Fibroblast of peridontal ligament (primary cell): Measurements from ENCODE around the gene LRRC63.

Experiments
- DNase-seq: peaks from one replicate; pipeline ENCODE4 v3.0.0-alpha.2; 2010; ENCODE audit errors: extremely low read depth

Gene LRRC63

DNA sequence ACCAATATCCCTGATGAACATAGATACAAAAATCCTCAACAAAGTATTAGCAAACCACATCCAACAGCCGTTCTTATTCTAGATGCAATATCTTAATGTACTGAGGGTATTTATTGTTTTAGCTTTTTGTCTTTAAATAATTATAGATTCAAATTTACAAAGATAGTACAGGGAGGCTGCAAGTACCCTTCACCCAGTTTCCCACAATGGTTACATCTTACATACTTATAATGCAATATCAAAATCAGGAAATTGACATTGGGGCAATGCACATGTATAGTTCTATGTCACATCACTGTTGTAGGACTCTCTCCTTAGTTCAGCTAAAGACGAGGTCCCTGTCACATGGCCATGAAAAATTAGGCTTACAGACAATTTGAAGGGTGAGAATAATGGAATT, 99.5 kb downstream of the LRRC63 start:
- DNase-seq: no peak

DNA sequence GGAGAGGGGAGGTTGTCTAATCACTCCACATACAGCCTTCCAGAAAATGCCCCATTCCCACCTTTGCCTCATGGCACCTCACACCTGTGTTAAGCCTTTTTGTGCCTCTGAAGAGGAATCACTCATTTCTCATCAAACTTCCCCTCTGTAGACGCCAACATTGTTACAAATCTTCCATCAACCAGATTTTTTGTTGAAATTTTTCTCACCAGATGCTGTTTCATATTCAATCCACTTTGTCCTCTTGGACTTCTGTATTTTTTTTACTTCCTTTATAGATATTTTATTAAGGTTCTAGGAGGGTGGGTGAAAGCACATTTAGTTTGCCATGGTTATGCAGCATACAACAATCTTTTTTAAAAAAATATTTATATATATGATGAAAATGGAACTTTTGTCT, 101.3 kb downstream of the LRRC63 start:
- no peak for DNase-seq

GRCh38 chr13:46313432-46314257, 101.9 kb downstream of the LRRC63 start:
- DNase-seq: no peak

GRCh38 chr13:46314587-46314986, 102.9 kb downstream of the LRRC63 start:
- no peak for DNase-seq

GRCh38 chr13:46315036-46315435, 103.3 kb downstream of the LRRC63 start:
- no peak for DNase-seq

- no peak for DNase-seq
Measured at GRCh38 chr13:46315491-46316075, 103.9 kb downstream of the LRRC63 start.

- peak; percentile 67 for DNase-seq
Measured at GRCh38 chr13:46317120-46317519, 105.4 kb downstream of the LRRC63 start.

DNA sequence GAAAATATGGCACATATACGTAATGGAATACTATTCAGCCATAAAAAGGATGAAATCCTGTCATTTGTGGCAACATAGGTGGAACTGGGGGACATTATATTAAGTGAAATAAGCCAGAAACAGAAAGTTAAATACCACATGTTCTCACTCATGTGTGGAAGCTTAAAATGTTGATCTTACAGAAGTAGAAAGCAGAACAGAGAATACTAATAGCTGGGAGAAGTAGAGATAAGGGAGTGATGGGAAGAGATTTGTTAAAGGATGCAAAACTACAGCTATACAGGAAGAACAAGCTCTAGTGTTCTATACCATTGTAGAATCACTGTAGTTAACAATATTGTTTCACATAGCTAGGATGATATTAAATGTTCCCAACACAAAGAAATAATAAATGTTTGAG, 107.3 kb downstream of the LRRC63 start:
- no peak for DNase-seq

DNA sequence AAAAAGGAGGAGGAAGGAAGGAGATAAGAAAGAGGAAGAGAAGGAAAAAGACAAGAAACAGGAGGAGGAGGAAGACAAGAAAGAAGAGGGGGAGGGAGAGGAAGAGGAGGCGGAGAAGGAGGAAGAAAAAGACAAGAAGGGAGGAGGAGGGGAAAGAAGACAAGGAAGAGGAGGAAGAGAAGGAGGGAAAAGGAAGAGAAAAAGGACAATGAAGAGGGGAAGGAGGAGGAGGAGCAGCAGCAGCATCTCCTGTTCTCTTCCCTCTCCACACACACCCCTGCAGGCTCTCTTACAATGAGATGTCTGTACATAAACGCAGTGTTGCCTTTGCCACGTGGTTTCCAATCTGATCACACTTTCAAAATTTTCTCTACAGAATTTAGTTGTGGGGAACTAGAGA, 108.7 kb downstream of the LRRC63 start:
- DNase-seq: no peak

GRCh38 chr13:46320821-46321220, 109.1 kb downstream of the LRRC63 start:
- no peak for DNase-seq

DNA sequence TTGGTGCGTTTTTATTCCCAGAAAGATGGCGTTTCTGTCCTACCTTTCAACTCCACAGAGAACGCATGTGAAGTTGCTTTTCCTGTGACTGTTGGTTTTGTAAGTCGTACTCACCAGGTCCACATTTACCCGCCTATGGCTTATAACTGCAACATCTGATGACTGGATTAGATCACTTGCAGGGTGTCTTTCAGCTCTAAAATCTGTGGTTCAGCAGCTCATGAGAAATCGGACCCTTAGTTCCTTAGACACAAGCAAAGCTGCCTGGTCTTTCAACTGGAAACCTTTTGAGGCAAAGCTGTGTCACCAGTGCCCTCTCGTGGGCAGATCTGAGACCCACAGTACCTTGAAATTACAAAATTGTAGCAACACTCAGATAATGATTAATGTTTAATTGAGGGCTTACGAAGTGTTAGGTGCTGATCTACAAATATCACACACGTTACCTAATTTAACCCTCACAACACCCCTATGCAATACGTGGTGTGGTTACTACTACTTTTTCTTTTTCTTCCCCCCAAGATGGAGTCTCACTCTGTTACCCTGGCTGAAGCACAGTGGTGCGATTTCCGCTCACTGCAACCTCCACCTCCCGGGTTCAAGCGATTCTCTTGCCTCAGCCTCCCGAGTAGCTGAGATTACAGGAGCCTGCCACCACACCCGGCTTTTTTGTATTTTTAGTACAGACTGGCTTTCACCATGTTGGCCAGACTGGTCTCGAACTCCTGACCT, 109.9 kb downstream of the LRRC63 start:
- peak; percentile 76 for DNase-seq

GRCh38 chr13:46324976-46325375, 113.2 kb downstream of the LRRC63 start:
- peak; percentile 20 for DNase-seq
